Midbrain (tissue), 1 donor: ENCODE data around the gene PLCE1.

Source experiments
- DNase-seq: peaks from one replicate; lab custom pipeline; 2025; lab: John Stamatoyannopoulos, UW

The PLCE1 gene

DNA sequence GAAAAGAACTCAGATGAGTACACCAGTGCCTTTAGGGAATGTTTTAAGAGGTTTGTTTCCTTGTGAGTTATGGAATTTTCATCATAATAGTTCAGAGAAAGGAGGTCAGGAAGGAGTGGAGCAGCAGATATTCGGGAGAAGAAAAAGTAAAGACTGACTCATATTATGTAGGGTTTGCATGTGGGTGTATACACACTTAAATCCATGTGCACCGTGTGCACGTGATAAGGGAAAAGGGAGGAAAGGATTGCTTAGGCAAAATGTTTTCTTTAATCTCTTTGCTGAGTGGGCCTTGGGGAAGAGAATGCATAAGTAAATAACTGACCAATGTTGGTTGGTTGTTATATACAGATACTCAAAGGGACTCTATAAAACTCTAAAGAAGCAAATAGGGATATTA lies 30.2 kb downstream of the PLCE1 start:
- DNase-seq, result no peak

DNA sequence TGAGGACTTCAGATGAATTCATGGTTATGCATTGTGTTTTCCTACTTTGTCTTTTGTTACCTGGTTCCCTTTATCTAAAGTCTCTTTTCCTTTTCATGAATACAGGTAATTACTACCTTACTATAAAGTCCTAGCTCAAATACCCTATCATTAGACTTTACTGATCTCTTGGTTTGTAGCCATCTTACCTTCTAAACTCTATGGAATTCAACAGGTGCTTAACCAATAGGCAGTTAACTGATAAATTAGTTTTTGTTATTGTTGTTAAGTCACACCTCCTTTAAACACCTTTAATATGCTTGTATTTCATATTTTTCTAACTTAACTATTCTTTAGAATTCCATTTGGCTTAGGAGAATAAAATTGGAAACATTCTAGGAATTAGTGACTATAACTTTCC lies 30.7 kb downstream of the PLCE1 start:
- DNase-seq, result no peak

- DNase-seq, result no peak
These were observed 32.1 kb downstream of the PLCE1 start for GRCh38 chr10:94025806-94026205.

DNA sequence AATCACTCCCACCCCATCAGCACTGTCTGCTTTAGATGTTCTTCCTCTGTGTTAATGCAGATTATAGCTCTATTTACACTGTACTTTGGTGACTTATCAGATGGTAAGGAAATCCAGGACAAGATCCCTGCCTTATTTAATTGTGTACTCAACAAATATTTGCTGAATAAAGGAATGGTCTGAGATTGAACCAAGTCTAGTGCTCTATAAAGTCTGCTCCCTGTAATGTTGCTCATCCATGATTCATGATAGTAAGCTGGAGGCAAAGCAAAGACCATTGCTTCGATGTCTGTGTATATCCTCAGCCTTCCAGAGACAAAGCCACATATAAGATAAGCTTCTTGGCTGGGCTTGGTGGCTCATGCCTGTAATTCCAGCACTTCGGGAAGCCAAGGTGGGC lies 33.5 kb downstream of the PLCE1 start:
- no peak for DNase-seq

DNA sequence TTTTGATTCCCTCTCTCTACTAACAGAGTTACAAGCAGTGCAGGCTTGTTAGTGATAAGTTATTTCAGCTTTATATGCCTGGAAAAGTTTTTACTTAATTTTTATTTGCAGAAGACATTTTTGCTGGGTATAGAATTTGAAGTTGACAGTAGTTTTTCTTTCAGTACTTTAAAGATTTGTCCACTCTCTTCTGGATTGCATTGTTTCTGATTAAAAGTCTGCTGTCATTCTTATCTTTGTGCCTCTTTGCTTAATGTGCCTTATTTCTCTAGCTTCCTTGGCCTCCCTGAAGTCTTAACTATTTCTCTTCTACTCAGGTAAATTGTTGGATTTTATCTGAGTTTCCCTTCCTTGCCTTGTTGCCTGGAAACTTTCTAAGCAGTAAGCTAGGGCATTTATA lies 36.2 kb downstream of the PLCE1 start:
- no peak for DNase-seq

DNA sequence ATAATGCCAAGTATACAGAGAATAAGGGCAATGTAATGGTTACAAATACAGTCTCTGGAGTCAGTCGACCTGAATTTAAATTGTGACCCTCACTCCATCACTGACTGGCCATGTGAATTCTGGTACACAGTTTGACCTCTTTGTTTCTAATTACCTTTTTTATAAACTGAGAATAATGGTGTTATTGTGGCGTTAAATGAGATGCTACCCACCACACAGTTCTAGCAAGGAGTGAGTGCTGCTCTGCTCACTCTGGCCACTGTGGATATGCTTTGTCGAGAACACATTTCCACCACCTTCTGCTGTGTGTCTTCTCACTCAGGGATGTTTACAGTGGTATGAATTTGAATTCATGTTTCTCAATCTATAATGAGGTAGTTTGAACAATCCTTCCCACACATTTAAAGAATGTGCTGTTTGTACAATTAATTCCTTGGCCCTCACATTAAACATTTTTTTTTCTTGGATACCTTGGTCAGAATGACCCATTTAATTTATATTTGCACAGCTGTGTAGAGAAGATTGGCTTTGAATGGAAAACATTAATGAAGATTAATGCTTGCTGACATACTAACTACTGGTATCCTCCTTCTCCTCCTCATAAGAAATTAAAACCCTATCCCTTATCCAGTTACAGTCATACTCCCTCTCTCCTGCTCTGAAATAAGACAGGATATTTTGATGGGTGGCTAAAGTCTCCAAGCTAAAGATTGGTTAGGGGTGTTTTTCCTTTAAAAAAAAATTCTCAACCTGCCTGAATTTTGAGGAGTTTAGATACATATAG lies 42.4 kb downstream of the PLCE1 start:
- no peak for DNase-seq

GRCh38 chr10:94036766-94037033 lies 43.0 kb downstream of the PLCE1 start:
- DNase-seq, result no peak

GRCh38 chr10:94037286-94037685 lies 43.6 kb downstream of the PLCE1 start:
- no peak for DNase-seq

GRCh38 chr10:94038024-94038423 lies 44.3 kb downstream of the PLCE1 start:
- DNase-seq, result no peak

DNA sequence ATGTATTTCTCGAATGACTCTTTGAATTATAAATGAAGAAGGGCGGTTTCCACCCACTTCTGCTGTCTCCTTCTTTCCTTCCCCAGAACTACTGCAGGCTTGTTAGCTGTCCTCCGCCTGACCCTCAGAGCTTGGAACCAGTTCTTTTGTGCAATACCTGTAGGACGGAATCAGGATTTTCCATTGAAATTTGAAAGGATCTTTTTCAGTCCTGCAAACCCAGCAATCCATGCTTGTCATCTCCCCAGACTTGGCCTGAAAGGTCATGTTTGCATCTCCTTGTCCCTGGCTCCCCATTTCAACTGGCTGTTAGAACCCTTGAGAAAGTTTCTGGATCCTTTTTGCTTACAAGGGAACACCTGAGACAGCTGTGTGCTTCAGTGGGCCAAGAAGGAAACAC lies 47.5 kb downstream of the PLCE1 start:
- no peak for DNase-seq

GRCh38 chr10:94042001-94042833 lies 48.5 kb downstream of the PLCE1 start:
- DNase-seq, result no peak

- DNase-seq, result no peak
These were observed 49.1 kb downstream of the PLCE1 start for GRCh38 chr10:94042834-94043175.
